Measurements from ENCODE around the gene C17orf100.

- TF ChIP-seq CTCF (IDR thresholded peaks at IDR 0.05): no peak
- TF ChIP-seq POLR2A (IDR thresholded peaks at IDR 0.05): no peak
These were observed 14.1 kb upstream of the C17orf100 start for GRCh38 chr17:6637458-6637840.

Data from lower leg skin (tissue), 3 donors.